ENCODE results near the gene FERMT1.

DNA sequence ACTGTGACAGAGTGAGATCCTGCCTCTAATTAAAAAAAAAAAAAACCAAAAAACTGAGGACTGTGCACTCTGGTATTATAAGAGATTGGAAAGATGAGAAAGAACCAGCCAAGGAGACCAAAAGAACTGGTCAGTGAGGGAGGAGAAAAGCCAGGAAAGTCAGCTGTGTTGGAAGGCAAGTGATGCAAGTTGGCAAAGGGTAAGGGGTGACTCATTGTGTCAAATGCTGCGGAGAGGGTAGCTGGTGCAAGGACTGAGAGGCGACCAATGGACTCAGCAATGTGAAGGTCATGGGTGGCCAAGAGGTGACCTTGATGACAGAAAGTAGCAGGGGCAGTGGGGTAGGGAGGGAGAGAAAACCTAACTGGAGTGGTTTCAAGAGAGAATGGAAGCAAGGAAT, 41.6 kb downstream of the FERMT1 start:
- TF ChIP-seq CTCF (conservative IDR thresholded peaks at IDR 0.05; ENCODE audit: low read depth, low read length) (no peak), POLR2A (IDR thresholded peaks at IDR 0.05; ENCODE audit: low read depth, low read length) (no peak), RFX5 (IDR thresholded peaks at IDR 0.05; ENCODE audit: low read depth, low read length) (no peak), FOS (IDR thresholded peaks at IDR 0.05; ENCODE audit: low read depth, low read length) (no peak), MXI1 (IDR thresholded peaks at IDR 0.05; ENCODE audit: borderline replicate concordance, low read depth, low read length) (no peak)
